IMR-90 (cell line): ENCODE data around the gene DYRK1A. TPM values are rescaled to one million over a fixed set of nuclear protein-coding genes. Genes with fewer than 3 reads are reported as not detected.

Source experiments
- ATAC-seq: fragments of 200-7000 bp; cut with Tn5 transposase; 2 replicates; pipeline ENCODE4 v1.9.1; 2020; ENCODE audit warnings: low read depth, mild to moderate bottlenecking, moderate library complexity
- BruUV-seq: library from RNA; stranded (reverse); fragments of 400-500 nt; replicated peaks from 2 replicates; lab custom pipeline; 2021; lab: Mats Ljungman, UMichigan
- CTCF ChIA-PET: fragments of 300-600 bp; formaldehyde crosslinking; extraction: SDS; loops from one replicate; lab custom pipeline; 2021; ENCODE audit warnings: antibody characterized with exemption; lab: Yijun Ruan, JAX
- POLR2A ChIA-PET: fragments of 300-600 bp; sonication (Branson Sonifier 250); formaldehyde crosslinking; loops from one replicate; lab custom pipeline; 2022; ENCODE audit warnings: antibody characterized with exemption; ENCODE audit not compliant: unreplicated experiment; lab: Charles Lee
- DNase-seq: peaks from one replicate; pipeline ENCODE4 v3.0.0; 2013
- H2AFZ ChIP-seq: replicated peaks from 2 replicates; pipeline ENCODE3; 2013; ENCODE audit warnings: low read length, mild to moderate bottlenecking; ENCODE audit not compliant: poor library complexity
- H2AK5ac ChIP-seq: 2 replicates; pipeline ENCODE4 v1.6.1; 2013; ENCODE audit warnings: low read depth, low read length, inconsistent platforms
- H2AK9ac ChIP-seq: replicated peaks from 2 replicates; pipeline ENCODE3; 2013; ENCODE audit warnings: mild to moderate bottlenecking, low read depth, low read length, moderate library complexity; ENCODE audit not compliant: poor library complexity
- H2BK120ac ChIP-seq: 2 replicates; pipeline ENCODE4 v1.6.1; 2013; ENCODE audit warnings: low read depth, low read length, inconsistent platforms
- H2BK15ac ChIP-seq: 3 replicates; pipeline ENCODE4 v1.6.1; 2013; ENCODE audit warnings: low read depth, low read length, inconsistent platforms
- H2BK20ac ChIP-seq: 2 replicates; pipeline ENCODE4 v1.6.1; 2013; ENCODE audit warnings: low read depth, mild to moderate bottlenecking, inconsistent platforms, low read length, moderate library complexity
- H2BK5ac ChIP-seq: 2 replicates; pipeline ENCODE4 v1.6.1; 2013; ENCODE audit warnings: mild to moderate bottlenecking, low read depth, low read length, inconsistent platforms; ENCODE audit not compliant: poor library complexity, severe bottlenecking
- H3K14ac ChIP-seq: replicated peaks from 2 replicates; pipeline ENCODE4 v1.6.1; 2013; ENCODE audit warnings: low read depth, low read length, inconsistent platforms
- H3K18ac ChIP-seq: 2 replicates; pipeline ENCODE4 v1.6.1; 2013; ENCODE audit warnings: low read depth, low read length, control low read depth
- H3K23ac ChIP-seq: 2 replicates; pipeline ENCODE4 v1.6.1; 2013; ENCODE audit warnings: low read depth, low read length, inconsistent platforms
- H3K27ac ChIP-seq: 2 replicates; pipeline ENCODE4 v1.5.1; 2013; ENCODE audit warnings: mild to moderate bottlenecking, control low read depth, low read length; ENCODE audit not compliant: insufficient read depth
- H3K27me3 ChIP-seq: 2 replicates; pipeline ENCODE4 v1.6.1; 2013; ENCODE audit warnings: low read length; ENCODE audit not compliant: control insufficient read depth, insufficient read depth
- H3K36me3 ChIP-seq: 2 replicates; pipeline ENCODE4 v1.6.1; 2013; ENCODE audit warnings: low read length, mixed read lengths; ENCODE audit not compliant: control insufficient read depth, insufficient read depth
- H3K4ac ChIP-seq: 2 replicates; pipeline ENCODE4 v1.6.1; 2013; ENCODE audit warnings: low read depth, low read length, inconsistent platforms
- H3K4me1 ChIP-seq: 2 replicates; pipeline ENCODE4 v1.6.1; 2013; ENCODE audit warnings: low read length, mixed read lengths; ENCODE audit not compliant: control insufficient read depth, insufficient read depth
- H3K4me2 ChIP-seq: 2 replicates; pipeline ENCODE4 v1.6.1; 2013; ENCODE audit warnings: low read depth, mild to moderate bottlenecking, control low read depth, low read length, moderate library complexity
- H3K4me3 ChIP-seq: 2 replicates; pipeline ENCODE4 v1.5.1; 2013; ENCODE audit warnings: low read depth, mild to moderate bottlenecking, control low read depth, low read length, moderate library complexity; ENCODE audit not compliant: insufficient read depth
- H3K56ac ChIP-seq: 2 replicates; pipeline ENCODE4 v1.6.1; 2013; ENCODE audit warnings: low read length, inconsistent platforms; ENCODE audit not compliant: insufficient read depth; ENCODE audit errors: extremely low read depth
- H3K79me1 ChIP-seq, 2 experiments: 2 replicates each; pipeline ENCODE4 v1.6.1; 2013; ENCODE audit warnings: low read length in 2 of 2, inconsistent platforms in 1 of 2, low read depth in 1 of 2
- H3K9ac ChIP-seq: 2 replicates; pipeline ENCODE4 v1.6.1; 2013; ENCODE audit warnings: low read depth, low read length, control low read depth
- H3K9me1 ChIP-seq: 2 replicates; pipeline ENCODE4 v1.6.1; 2013; ENCODE audit warnings: low read length, inconsistent platforms; ENCODE audit not compliant: insufficient read depth
- H3K9me3 ChIP-seq: 2 replicates; pipeline ENCODE4 v1.6.1; 2013; ENCODE audit warnings: low read length; ENCODE audit not compliant: control insufficient read depth, insufficient read depth
- H4K20me1 ChIP-seq: 2 replicates; pipeline ENCODE4 v1.6.1; 2013; ENCODE audit warnings: low read length, inconsistent platforms; ENCODE audit not compliant: insufficient read depth
- H4K5ac ChIP-seq: 2 replicates; pipeline ENCODE4 v1.6.1; 2013; ENCODE audit warnings: mild to moderate bottlenecking, low read depth, low read length, control low read depth
- H4K8ac ChIP-seq, 2 experiments: 2 replicates each; pipeline ENCODE4 v1.6.1; 2013; ENCODE audit warnings: low read depth in 2 of 2, low read length in 2 of 2, control low read depth in 1 of 2, inconsistent platforms in 1 of 2
- H4K91ac ChIP-seq: 2 replicates; pipeline ENCODE4 v1.6.1; 2013; ENCODE audit warnings: low read depth, low read length, inconsistent platforms; ENCODE audit not compliant: insufficient read depth
- CEBPB ChIP-seq: IDR thresholded peaks from 2 replicates; pipeline ENCODE4 v1.6.1; 2012; ENCODE audit warnings: low read depth, low read length, improper control_type of control experiment
- FOS ChIP-seq: fragments of 150-350 bp; IDR thresholded peaks from 2 replicates; pipeline ENCODE4 v1.6.1; 2016; ENCODE audit warnings: low read depth, low read length
- POLR2A ChIP-seq: IDR thresholded peaks from 2 replicates; pipeline ENCODE4 v1.6.1; 2012; ENCODE audit warnings: mild to moderate bottlenecking, low read depth, low read length
- RCOR1 ChIP-seq: IDR thresholded peaks from 2 replicates; pipeline ENCODE4 v1.6.1; 2012; ENCODE audit warnings: mild to moderate bottlenecking, low read length, improper control_type of control experiment; ENCODE audit not compliant: insufficient replicate concordance
- RFX5 ChIP-seq: IDR thresholded peaks from 2 replicates; pipeline ENCODE4 v1.8.0; 2012; ENCODE audit warnings: low read depth, mild to moderate bottlenecking, low read length, moderate library complexity
- SMC3 ChIP-seq: fragments of 150-350 bp; IDR thresholded peaks from 2 replicates; pipeline ENCODE4 v1.6.1; 2016; ENCODE audit warnings: low read depth, mild to moderate bottlenecking, antibody characterized with exemption, low read length, moderate library complexity
- WGBS, 2 experiments: methylation state at CpG; one replicate each; pipeline versions ENCODE4 v1.1.5 to v1.1.7; 2013; ENCODE audit warnings: missing lambda C conversion rate in 2 of 2; ENCODE audit not compliant: insufficient read length in 1 of 2; ENCODE audit errors: extremely low coverage in 2 of 2; 5-methylcytosine and 5-hydroxymethylcytosine counted together
- dilution Hi-C: fragments of 300-500 bp; cut with HindIII; formaldehyde crosslinking; loops from one replicate; pipeline ENCODE4 v1.14.3; 2018; ENCODE audit warnings: low sequenced_read_pairs; ENCODE audit not compliant: unreplicated experiment
- in situ Hi-C: fragments of 300-500 bp; cut with MboI; formaldehyde crosslinking; loops from 3 replicates; pipeline ENCODE4 v1.14.3; 2019; ENCODE audit warnings: low sequenced_read_pairs, inconsistent platforms, mixed read lengths
- intact Hi-C: fragments of 100-400 bp; cut with micrococcal nuclease; formaldehyde crosslinking; loops from 2 replicates; pipeline ENCODE4 v1.10.0; 2022
- polyA plus RNA-seq, 3 experiments: library from polyadenylated mRNA; depleted of rRNA; stranded (reverse); fragments of >200 nt; gene quantifications; 2 replicates each; pipeline ENCODE4 v1.2.3, GENCODE V29; 2012; ENCODE audit warnings: low replicate concordance in 1 of 3
- total RNA-seq: library from RNA; depleted of rRNA; stranded (reverse); fragments of >200 nt; gene quantifications from 2 replicates; pipeline ENCODE4 v1.2.3, GENCODE V29; 2012
- TF ChIP-seq, protein P1 (sequence below): fragments of 150-350 bp; IDR thresholded peaks from 2 replicates; pipeline ENCODE4 v1.6.1; 2017; ENCODE audit warnings: mild to moderate bottlenecking, antibody characterized with exemption, low read length, low read depth
- TF ChIP-seq, protein P2 (sequence below): fragments of 150-350 bp; IDR thresholded peaks from 2 replicates; pipeline ENCODE4 v1.6.1; 2016; ENCODE audit warnings: low read depth, mild to moderate bottlenecking, low read length, moderate library complexity, borderline replicate concordance

DYRK1A gene
- total and polyA plus RNA-seq, 2 of the 4 experiments (the other 2 are of a cell fraction) = 18.6 to 50.5 TPM

DNA sequence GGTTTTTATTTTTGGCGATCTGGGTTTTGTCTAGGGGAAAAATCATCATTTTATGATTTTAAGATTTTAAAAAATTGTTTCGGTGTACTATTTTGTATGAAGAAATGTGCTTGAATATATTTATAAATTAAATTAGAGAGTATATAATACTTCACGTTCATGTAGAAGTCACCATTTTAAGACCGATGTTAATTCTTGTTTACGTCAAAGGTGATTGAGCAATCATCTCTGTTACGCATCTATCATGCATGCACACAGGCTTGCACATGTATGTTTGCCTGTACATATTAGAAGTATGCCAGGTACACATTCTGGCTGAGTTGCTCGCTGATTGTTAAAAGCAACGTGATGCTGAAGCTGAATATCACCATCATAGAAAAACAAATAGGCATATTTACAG, 54.7 kb downstream of the DYRK1A start:
- no peak overlapping the region for H3K4ac ChIP-seq
- H3K9ac ChIP-seq = no peak overlapping the region
- H3K14ac ChIP-seq = 0 out of 2 replicates have a peak overlapping the region, but pooled peaks have one; percentile 10
- H3K4me2 ChIP-seq = no peak overlapping the region
- H3K27me3 ChIP-seq = no peaks in the 10 kb centered on the region
- H3K18ac ChIP-seq = no peak overlapping the region
- peak; percentile 74 for TF ChIP-seq CEBPB
- TF ChIP-seq RFX5 = no peak
- TF ChIP-seq SMC3 = no peak
- no peak for TF ChIP-seq RCOR1
- TF ChIP-seq, protein P1, sequence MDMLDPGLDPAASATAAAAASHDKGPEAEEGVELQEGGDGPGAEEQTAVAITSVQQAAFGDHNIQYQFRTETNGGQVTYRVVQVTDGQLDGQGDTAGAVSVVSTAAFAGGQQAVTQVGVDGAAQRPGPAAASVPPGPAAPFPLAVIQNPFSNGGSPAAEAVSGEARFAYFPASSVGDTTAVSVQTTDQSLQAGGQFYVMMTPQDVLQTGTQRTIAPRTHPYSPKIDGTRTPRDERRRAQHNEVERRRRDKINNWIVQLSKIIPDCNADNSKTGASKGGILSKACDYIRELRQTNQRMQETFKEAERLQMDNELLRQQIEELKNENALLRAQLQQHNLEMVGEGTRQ = no peak
- no peak for TF ChIP-seq FOS
- TF ChIP-seq, protein P2, sequence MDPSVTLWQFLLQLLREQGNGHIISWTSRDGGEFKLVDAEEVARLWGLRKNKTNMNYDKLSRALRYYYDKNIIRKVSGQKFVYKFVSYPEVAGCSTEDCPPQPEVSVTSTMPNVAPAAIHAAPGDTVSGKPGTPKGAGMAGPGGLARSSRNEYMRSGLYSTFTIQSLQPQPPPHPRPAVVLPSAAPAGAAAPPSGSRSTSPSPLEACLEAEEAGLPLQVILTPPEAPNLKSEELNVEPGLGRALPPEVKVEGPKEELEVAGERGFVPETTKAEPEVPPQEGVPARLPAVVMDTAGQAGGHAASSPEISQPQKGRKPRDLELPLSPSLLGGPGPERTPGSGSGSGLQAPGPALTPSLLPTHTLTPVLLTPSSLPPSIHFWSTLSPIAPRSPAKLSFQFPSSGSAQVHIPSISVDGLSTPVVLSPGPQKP = no peak
- no peak for TF ChIP-seq POLR2A
- H3K9me1 ChIP-seq = peaks cover 4% of the 10 kb centered on the region
- ATAC-seq (no peak), DNase-seq (no peak)
- H2BK15ac ChIP-seq = no peak overlapping the region
- H3K79me1 ChIP-seq = peaks cover 32 to 54% of the 10 kb centered on the region in 2 experiments
- peaks cover 6% of the 10 kb centered on the region for H3K36me3 ChIP-seq
- in situ Hi-C loops = no loop called here
- no peak overlapping the region for H3K56ac ChIP-seq
- H4K8ac ChIP-seq = no peak overlapping the region
- H2AK5ac ChIP-seq = no peak overlapping the region
- intact Hi-C loops = no loop called here
- H3K4me3 ChIP-seq = no peak overlapping the region
- ChIA-PET POLR2A (no interaction called here), CTCF (interaction anchor here (1.2 kb wide), 2 partner anchors 14 to 50 kb away, joined by 3 read pairs; no protein-coding TSS in a partner anchor)
- H4K5ac ChIP-seq = no peak overlapping the region
- H4K20me1 ChIP-seq = peaks cover 39% of the 10 kb centered on the region; the same call in 1 of the 2 replicates
- H3K9me3 ChIP-seq = no peaks in the 10 kb centered on the region
- H2BK120ac ChIP-seq = no peak overlapping the region
- no peak overlapping the region for H2AFZ ChIP-seq
- no peak overlapping the region for H2BK20ac ChIP-seq
- no peak overlapping the region for H3K27ac ChIP-seq
- H3K23ac ChIP-seq = no peak overlapping the region
- no peak overlapping the region for H2BK5ac ChIP-seq
- BruUV-seq = no TSS peak
- peaks cover 2% of the 10 kb centered on the region for H3K4me1 ChIP-seq
- 100% methylated on average over 2 of the region's 8 CpGs; no CpG with 5 or more reads in 1 of the 2 experiments for WGBS, 2 experiments
- dilution Hi-C loops = no loop called here
- no peak overlapping the region for H4K91ac ChIP-seq
- H2AK9ac ChIP-seq = no peak overlapping the region
